ENCODE data around the gene DHX8. TPM values are rescaled to one million over a fixed set of nuclear protein-coding genes. Genes with fewer than 3 reads are reported as not detected.

DHX8 gene
- polyA plus RNA-seq, 3 donors: 21.8 to 35.6 (median 26.5) TPM

GRCh38 chr17:43443381-43443780 is 40.4 kb upstream of the DHX8 start:
- H3K27ac Mint-ChIP-seq: no peak overlapping the region

GRCh38 chr17:43444223-43445008 is 39.4 kb upstream of the DHX8 start:
- Histone ChIP-seq H3K9me3 (replicated peaks in 1 of 2; ENCODE audit: control insufficient read depth in 1 of 2, insufficient read depth in 1 of 2, low read length in 2 of 2) (no peaks in the 10 kb centered on the region), H3K36me3 (replicated peaks in 1 of 2; ENCODE audit: control insufficient read depth in 1 of 2, insufficient read depth in 2 of 2, low read length in 2 of 2) (no peaks in the 10 kb centered on the region), H3K4me3 (replicated peaks in 1 of 3; ENCODE audit: low read depth in 2 of 3, low read length in 3 of 3) (no peak overlapping the region), H3K27ac (ENCODE audit: low read depth in 1 of 2, low read length in 2 of 2) (no peak overlapping the region), H2AFZ (ENCODE audit: insufficient read depth, low read depth, low read length, poor library complexity, severe bottlenecking) (peak overlapping the region; percentile 44), H4K20me1 (ENCODE audit: insufficient read depth, low read length) (no peaks in the 10 kb centered on the region), H3K4me1 (ENCODE audit: control insufficient read depth in 1 of 2, insufficient read depth in 2 of 2, low read length in 2 of 2) (no peaks in the 10 kb centered on the region), H3K27me3 (ENCODE audit: control insufficient read depth in 2 of 2, insufficient read depth in 2 of 2, low read length in 2 of 2) (no peaks in the 10 kb centered on the region), H3K9ac (ENCODE audit: insufficient read depth, low read length, poor library complexity, severe bottlenecking) (no peak overlapping the region), H3K4me2 (replicated peaks; ENCODE audit: extremely low read depth, low read length, poor library complexity, severe bottlenecking) (no peak overlapping the region), H3K79me2 (ENCODE audit: insufficient read depth, low read length) (no peaks in the 10 kb centered on the region)
- H3K9me3 Mint-ChIP-seq: peaks cover 0 to 12% (median 0%) of the 10 kb centered on the region in 7 donors
- WGBS (ENCODE audit: insufficient coverage): 94% methylated on average over 3 of the region's 8 CpGs
- intact Hi-C loops (cut with micrococcal nuclease): no loop called here
- H3K4me3 Mint-ChIP-seq: no peak overlapping the region
- H3K27ac Mint-ChIP-seq: peak overlapping the region in 1 of 7 donors; percentile 58
- no peak for DNase-seq
- H3K4me1 Mint-ChIP-seq: no peaks in the 10 kb centered on the region
- H3K27me3 Mint-ChIP-seq (ENCODE audit: low read depth in 3 of 3): peaks cover 7 to 21% (median 16%) of the 10 kb centered on the region in 3 donors
- TF ChIP-seq CTCF (IDR thresholded peaks at IDR 0.05): no peak
- H3K36me3 Mint-ChIP-seq: no peaks in the 10 kb centered on the region

More at GRCh38 chr17:43443381-43443780, 40.4 kb upstream of the DHX8 start:
- Histone ChIP-seq H3K27me3 (ENCODE audit: control insufficient read depth in 2 of 2, insufficient read depth in 2 of 2, low read length in 2 of 2) (no peaks in the 10 kb centered on the region), H3K4me3 (replicated peaks in 1 of 3; ENCODE audit: low read depth in 2 of 3, low read length in 3 of 3) (no peak overlapping the region), H3K9me3 (replicated peaks in 1 of 2; ENCODE audit: control insufficient read depth in 1 of 2, insufficient read depth in 1 of 2, low read length in 2 of 2) (no peaks in the 10 kb centered on the region), H3K9ac (ENCODE audit: insufficient read depth, low read length, poor library complexity, severe bottlenecking) (no peak overlapping the region), H3K27ac (ENCODE audit: low read depth in 1 of 2, low read length in 2 of 2) (no peak overlapping the region), H4K20me1 (ENCODE audit: insufficient read depth, low read length) (no peaks in the 10 kb centered on the region), H2AFZ (ENCODE audit: insufficient read depth, low read depth, low read length, poor library complexity, severe bottlenecking) (no peak overlapping the region), H3K79me2 (ENCODE audit: insufficient read depth, low read length) (no peaks in the 10 kb centered on the region), H3K36me3 (replicated peaks in 1 of 2; ENCODE audit: control insufficient read depth in 1 of 2, insufficient read depth in 2 of 2, low read length in 2 of 2) (no peaks in the 10 kb centered on the region), H3K4me1 (ENCODE audit: control insufficient read depth in 1 of 2, insufficient read depth in 2 of 2, low read length in 2 of 2) (no peaks in the 10 kb centered on the region), H3K4me2 (replicated peaks; ENCODE audit: extremely low read depth, low read length, poor library complexity, severe bottlenecking) (no peak overlapping the region)
- intact Hi-C loops (cut with micrococcal nuclease): no loop called here
- H3K27me3 Mint-ChIP-seq (ENCODE audit: low read depth in 3 of 3): peaks cover 7 to 18% (median 12%) of the 10 kb centered on the region in 3 donors
- H3K9me3 Mint-ChIP-seq: peaks cover 0 to 11% (median 0%) of the 10 kb centered on the region in 7 donors
- TF ChIP-seq CTCF (IDR thresholded peaks at IDR 0.05): no peak
- H3K36me3 Mint-ChIP-seq: no peaks in the 10 kb centered on the region
- 100% methylated on average over 1 of the region's 3 CpGs for WGBS (ENCODE audit: insufficient coverage)
- no peaks in the 10 kb centered on the region for H3K4me1 Mint-ChIP-seq
- no peak overlapping the region for H3K4me3 Mint-ChIP-seq
- no peak for DNase-seq
